GM18498 (cell line): ENCODE results near the gene BHLHA15.
"Not testable (repeated sequence)": the region's sequence is repeated elsewhere in the genome, so short reads cannot be mapped to it uniquely, and the experiment has no call there.

Experiments used
- ATAC-seq: cut with Tn5 transposase; IDR thresholded peaks from one replicate; pipeline ENCODE4 v1.9.1; 2021; ENCODE audit warnings: mild to moderate bottlenecking, moderate library complexity; ENCODE audit not compliant: unreplicated experiment

The BHLHA15 gene

DNA sequence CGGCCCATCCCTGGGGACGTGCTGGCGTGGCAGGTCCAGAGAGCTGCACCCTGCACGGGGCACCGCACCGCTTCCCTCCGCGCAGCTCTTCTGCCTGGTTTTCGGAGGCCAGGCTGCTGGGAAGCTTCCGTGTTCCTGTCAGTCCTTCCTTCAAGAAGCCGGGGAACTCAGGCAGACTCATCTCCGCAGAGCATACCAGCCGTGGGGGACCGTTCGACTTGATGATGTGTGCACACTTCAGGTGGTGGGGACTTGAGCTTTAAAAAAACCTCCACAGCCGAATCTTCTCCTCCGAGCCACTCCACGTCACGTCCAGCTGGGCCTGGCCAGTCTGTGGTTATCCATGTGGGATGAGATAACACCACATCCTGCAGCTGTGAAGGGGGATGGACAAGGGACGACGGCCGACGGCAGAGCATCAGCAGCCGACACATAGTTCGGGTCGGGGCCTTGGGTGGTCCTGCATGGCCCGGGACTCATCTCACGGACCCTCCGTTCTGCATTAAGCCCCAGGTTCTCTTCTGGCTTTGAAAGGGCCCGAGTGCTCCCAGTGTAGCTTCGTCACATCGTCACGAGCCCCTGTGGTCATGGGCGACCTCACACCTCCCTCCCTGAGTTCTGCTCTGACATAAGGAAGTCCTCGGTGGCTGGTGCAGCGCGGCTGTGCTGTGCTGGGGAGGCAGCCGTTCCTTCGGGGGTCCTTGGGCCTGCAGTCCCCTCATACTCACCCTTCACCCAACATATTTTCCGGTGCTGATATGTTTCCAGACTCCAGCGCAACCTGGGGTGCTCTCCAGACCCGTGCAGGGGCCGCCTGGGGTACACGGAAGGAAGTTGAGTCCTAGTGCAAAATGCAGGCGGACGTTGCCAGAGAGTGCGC, 4.5 kb upstream of the BHLHA15 start:
- no peak for ATAC-seq

- ATAC-seq, result no peak
Measured at GRCh38 chr7:98209166-98209920, 1.9 kb upstream of the BHLHA15 start.

DNA sequence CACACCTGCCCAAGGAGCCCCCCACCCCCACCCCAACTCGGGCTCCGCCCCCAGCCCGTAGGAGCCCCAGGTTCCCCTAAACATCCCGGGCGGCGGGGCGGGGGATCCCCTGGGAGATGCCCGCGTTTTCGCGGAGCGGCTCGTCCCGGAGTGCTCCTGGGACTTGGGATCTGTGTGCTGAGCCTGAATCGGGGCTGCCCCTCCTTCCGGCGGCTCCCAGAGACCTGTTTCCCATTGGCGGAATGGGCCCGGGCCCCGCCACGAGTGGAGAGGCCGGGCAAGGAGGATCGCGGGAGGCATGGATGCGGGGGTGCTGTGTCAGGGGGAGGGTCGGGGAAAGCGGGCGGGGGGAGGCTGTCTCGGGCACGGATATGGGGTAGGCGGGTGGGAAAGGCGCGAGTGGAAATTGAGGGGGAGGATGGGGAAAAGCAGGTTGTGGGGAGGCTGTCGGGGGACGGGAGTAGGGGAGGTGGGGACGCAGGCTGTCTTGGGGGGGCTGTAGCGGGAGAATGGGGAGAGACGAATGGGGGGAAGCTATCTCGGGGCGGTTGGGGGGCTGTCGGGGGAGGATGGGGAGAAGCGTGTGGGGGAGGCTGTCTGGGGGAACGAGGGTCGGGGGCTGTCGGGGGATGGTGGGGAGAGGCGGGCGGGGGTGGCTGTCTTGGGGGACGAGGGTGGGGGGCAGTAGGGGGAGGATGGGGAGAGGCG, 572 bp upstream of the BHLHA15 start:
- ATAC-seq, result no peak

GRCh38 chr7:98211676-98212531, 665 bp downstream of the BHLHA15 start:
- no peak for ATAC-seq

GRCh38 chr7:98212532-98213041, 1.3 kb downstream of the BHLHA15 start:
- ATAC-seq, result no peak

GRCh38 chr7:98213296-98213887, 2.2 kb downstream of the BHLHA15 start:
- no peak for ATAC-seq

DNA sequence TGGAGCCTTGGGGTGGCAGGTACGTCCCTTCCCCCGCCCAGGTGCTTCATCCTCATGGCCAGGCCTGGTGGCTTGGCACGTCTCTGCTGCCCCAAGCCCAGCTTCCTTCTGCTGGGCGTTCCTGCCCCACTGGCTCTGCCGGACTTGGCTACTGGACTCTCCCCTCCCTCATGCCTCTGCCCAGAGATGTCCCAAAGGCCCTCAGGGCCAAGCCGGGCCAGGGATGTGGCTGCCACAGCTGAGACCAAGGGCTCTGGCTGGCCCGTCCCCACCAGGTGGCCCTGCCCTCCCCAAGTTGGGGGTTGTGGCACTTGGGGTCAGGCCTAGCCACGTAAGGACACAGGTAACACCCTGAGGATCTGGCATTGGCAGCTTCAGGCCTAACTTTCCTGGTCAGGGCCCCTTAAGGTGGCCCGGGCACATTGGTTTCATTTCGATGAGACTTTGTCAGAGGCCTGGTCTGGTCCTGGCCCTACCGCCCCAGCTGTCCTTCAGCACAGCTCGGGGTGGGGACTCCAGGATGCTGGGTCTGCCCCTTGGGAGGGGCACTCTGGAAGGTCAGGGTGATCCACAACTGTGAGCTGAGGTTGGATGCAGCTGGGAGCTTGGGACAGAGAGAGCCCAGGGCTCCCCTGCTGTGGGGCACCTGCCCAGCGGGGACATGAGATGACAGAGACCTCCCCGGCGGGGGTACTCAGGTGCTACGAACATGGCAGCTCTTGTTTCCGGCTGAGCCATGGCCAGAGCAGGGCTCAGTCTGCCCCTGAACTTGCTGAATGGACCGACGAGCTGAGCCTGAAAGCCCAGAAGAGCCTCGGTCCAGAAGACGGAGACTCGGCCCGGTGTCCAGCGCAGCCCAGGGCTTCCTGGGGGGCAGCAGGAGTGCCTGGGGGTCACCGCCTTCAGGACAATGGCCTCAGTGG, 2.9 kb downstream of the BHLHA15 start:
- ATAC-seq, result no peak

DNA sequence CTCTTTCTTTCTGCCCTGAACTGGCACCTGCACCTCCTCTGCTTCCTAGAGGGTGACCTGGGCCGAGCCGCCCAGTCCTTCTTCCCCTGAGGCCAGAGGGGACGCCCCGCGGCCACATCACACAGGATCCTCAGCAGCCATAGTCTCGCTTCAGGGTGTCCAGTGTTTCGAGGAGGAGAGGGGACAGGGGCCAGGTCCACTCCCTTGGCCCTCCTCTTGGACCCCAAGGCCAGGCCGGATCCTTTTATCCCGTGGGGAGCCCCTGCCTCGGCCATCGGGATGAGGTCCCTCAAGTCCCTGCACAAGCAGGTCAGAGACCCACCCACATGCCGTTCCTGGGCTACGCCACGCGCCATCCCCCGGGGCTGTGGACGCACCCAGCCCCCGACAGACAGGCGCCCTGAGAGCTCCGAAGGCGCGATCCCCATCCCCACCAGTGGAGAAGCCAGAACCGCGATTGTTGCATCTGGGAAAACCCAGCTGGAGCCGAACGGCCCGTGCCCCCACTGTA, 3.6 kb downstream of the BHLHA15 start:
- ATAC-seq, result no peak

DNA sequence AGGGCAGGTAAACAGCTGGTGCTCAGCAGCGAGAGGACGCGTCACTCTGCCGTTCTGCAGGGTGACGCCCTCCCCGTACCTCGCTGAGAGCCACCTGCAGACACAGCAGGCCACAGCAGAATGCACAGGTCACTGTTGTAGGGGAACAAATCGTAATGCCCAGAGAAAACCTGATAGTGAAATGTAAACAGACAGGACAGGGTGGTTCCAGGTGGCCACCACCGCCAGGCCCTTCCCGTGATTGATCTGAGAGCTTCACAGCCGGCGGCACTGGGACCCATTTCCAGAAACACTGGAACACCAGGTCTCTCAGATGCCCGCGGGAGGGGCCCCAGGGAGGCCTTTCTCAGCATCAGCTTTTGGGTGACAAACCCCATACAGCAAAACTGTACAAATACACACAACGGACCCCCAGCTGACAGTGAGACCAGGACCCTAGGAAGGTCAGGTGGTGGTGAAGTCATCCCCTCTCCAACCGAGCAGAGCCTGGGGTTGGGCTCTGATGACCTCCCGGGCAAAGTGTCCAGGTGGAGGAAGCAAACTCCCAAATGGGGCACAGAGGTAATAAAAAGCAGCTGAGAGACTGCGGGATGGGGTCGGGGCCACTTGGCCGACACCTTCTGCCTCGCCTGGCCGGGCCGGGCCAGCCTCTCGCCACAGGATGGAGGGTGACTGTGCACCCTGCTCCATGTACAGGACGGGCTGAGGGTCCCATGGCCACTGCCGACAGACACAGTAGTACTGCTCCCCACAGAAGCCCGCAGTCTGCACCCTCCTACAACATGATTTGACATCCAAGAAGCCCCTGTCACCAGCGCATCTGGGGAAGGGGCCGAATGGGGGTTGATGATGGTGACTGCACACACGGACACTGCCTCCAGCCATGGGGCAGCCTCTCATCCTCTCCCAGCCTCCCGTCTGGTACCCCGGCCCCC, 4.6 kb downstream of the BHLHA15 start:
- no peak for ATAC-seq

DNA sequence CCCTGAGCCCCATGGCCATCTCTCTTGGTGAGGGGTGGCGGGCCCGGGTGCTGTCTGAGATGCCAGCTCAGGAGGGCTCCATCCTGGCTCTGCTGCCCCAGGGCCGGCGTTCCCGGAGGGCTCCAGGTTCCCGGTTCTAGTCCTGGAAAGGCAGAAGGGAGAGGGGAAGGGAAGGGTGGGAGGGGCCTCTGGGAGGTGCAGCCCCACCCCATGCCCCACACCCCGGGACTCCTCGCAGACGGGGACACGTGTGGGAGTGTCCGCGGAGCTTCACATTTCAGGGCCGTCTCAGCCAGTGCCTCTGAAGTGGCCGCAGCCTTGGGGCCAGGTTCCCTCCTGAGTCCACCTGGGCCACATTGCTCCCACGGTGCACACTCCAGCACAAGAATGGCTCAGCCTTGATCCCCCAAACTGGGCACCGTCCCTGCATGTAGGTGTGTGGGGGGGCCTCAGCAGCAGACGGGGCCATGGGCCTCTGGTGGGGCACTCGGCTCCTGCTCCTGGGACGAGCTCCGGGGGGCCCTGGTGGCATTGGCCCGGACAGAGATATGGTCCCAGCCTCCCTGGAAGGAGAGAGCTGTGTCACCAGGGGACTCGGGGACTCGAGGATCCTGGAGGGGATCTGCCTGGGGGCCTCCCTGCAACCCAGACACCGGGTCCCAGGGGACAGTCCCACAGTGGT, 5.8 kb downstream of the BHLHA15 start:
- ATAC-seq, result no peak

- no peak for ATAC-seq
Measured at GRCh38 chr7:98217623-98218582, 6.7 kb downstream of the BHLHA15 start.

- ATAC-seq, result not testable (repeated sequence)
Measured at GRCh38 chr7:98219382-98219781, 8.1 kb downstream of the BHLHA15 start.

- no peak for ATAC-seq
Measured at GRCh38 chr7:98221611-98222532, 10.6 kb downstream of the BHLHA15 start.

DNA sequence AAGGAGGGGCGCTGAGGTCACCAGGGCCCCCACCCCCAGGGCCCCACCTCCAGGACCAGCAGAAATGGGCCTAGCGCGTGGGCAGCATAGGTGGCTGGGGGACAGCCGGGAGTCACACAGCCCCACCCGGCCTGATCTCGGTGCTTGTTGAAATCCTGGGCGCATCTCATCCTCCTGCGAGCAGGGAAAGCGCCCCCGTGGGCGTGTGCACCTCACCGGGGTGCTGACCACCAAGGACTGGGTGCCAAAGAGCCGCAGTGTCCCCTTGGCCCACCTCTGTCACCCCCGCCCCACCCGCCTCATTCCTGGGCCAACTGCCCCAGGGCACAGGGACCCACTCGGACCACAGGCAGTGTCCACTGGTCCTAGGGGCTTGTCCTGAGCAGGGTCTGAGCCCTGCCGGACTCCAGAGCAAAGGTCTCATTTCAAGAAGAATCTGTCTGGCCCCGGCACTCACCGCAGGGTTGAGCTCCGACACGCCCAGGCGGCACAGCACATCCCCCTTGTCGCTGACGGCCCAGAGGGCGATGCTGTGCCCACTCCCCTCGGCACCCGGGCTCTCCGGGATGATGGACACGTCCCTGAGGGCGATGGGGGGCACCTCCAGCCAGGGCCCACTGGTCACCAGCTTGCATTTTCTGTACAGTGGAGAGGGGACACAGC, 11.4 kb downstream of the BHLHA15 start:
- no peak for ATAC-seq
